ENCODE results near the gene FKBP11.

Gene FKBP11

DNA sequence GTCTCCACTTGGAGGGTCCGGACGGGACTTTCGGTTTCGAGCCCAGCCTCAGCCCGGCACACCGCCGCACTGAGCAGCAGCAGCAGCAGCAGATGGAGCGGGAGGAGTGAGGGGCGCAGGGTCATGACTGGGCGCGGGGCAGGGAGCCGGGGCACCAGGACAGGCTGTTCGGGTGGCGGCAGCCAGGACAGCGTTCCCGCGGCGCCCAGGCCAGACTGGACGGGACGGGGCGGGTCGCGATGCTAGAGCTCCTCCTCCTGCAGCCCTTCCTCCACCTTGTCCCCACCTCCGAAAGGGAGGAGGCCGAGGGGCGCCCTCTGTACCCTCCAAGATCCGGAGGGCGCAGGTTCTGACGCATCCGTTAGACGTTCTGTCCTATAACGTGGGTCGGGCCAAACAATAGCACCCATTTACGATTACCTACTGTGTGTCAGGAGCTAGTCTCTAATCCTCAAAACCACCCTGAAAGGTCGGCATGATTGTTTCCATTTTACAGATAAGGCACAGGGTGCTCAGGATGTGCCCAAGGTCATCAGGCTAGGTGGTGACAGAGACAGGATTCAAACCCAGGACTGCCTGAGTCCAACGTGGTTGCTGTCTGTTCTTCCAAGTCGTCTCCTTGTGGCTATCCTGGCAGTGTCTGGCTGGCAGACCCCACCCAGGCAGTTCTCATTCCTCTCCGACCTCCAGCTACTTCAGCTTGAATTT, at the start of gene FKBP11:
Gene FKBP11, minus strand, starts transcription at position 189 of the 708 bp plus-strand sequence. Its CDS starts 64 bp downstream, at position 125.
- TF ChIP-seq ZFX (IDR thresholded peaks at IDR 0.05), result no peak
- TF ChIP-seq, protein P1, sequence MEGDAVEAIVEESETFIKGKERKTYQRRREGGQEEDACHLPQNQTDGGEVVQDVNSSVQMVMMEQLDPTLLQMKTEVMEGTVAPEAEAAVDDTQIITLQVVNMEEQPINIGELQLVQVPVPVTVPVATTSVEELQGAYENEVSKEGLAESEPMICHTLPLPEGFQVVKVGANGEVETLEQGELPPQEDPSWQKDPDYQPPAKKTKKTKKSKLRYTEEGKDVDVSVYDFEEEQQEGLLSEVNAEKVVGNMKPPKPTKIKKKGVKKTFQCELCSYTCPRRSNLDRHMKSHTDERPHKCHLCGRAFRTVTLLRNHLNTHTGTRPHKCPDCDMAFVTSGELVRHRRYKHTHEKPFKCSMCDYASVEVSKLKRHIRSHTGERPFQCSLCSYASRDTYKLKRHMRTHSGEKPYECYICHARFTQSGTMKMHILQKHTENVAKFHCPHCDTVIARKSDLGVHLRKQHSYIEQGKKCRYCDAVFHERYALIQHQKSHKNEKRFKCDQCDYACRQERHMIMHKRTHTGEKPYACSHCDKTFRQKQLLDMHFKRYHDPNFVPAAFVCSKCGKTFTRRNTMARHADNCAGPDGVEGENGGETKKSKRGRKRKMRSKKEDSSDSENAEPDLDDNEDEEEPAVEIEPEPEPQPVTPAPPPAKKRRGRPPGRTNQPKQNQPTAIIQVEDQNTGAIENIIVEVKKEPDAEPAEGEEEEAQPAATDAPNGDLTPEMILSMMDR (conservative IDR thresholded peaks at IDR 0.05), result no peak
- H3K27ac ChIP-seq, result peak within 1 kb of the TSS; percentile 77

DNA sequence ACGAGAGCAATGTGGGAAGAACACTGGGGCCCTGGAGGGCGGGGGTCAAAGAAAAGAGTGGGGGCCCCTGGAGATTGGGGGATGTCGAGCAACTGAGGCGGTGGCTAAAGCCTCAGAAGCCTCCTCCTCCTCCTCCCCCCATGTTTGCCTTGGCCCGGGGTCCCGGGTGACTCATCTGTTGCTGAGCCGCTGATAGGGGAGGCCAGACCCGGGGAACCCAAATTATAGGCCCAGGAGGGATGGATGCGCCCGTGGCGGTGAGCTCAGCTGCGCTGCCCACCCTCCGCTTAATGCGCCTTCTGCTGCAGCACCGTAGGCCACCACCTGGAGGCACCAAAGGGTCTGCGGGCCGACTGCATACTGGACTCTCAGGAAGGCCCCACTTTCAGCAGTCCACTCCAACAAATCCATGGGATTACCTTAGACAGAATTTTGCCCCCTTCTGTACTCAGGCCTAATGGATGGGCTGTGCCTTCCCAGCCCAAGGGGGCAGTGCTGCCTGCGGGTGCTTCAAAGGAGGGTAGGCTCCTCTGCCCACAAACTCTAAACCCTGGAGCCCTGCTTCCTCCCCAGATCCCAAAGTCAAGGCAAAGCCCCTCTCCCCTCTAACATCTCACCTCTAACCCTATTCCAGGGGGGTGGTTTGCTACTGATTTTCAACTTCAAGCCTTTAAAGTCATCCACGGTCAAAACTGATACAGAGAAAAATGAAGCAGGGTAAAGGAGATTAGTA, 48.8 kb upstream of the FKBP11 start:
- H3K27ac ChIP-seq, result no peak overlapping the region
- TF ChIP-seq, protein P1 (conservative IDR thresholded peaks at IDR 0.05), result no peak; the same call in 1 of the 2 replicates
- TF ChIP-seq ZFX (IDR thresholded peaks at IDR 0.05), result no peak

DNA sequence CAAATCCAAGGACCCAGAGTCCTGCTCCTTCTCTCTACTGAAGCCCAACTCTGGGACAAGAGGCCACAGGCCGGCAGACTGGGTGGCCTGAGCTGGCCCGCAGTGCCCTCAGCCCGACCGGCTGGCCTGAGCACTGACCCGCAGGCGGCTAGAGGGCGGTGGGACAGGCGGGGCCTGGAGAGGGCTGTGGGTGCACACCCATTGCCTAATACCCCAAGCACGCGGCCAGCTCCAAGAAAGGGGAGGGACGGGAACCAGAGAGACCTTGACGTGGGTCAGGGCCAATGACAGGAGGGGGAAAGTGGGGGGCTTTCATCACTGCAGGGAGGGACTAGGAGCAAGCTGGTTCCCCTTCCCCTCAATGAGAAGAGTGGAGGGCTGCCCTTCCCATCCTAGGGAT, 48.2 kb upstream of the FKBP11 start:
- TF ChIP-seq ZFX (IDR thresholded peaks at IDR 0.05), result no peak
- TF ChIP-seq, protein P1 (conservative IDR thresholded peaks at IDR 0.05), result no peak
- H3K27ac ChIP-seq, result no peak overlapping the region

DNA sequence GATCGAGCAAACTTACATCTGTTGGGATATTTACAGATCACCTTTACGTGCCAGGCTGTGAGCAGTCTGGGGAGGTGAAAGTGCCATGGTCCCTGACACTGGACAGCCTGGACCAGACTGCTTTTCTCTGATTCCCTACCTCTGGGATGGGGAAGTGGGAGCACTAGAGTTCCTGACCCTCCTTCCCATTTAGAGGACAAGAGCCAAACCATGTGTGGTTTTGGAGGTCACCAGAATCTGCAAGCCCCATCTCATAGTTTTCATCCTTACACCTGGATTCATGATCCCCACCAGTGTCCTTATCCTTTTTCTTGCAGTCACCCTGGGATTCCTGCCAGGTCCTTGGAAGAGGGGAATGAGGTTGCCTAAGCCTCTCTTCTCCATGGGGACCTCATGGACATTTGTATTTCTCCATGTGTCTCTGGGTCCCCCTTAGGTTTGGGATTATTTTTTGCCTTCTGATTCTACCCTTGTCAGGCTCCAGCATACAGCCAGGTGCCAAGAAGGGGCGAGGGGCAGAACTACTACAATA, 47.7 kb upstream of the FKBP11 start:
- no peak for TF ChIP-seq ZFX (IDR thresholded peaks at IDR 0.05)
- TF ChIP-seq, protein P1 (conservative IDR thresholded peaks at IDR 0.05), result no peak
- H3K27ac ChIP-seq, result no peak overlapping the region

DNA sequence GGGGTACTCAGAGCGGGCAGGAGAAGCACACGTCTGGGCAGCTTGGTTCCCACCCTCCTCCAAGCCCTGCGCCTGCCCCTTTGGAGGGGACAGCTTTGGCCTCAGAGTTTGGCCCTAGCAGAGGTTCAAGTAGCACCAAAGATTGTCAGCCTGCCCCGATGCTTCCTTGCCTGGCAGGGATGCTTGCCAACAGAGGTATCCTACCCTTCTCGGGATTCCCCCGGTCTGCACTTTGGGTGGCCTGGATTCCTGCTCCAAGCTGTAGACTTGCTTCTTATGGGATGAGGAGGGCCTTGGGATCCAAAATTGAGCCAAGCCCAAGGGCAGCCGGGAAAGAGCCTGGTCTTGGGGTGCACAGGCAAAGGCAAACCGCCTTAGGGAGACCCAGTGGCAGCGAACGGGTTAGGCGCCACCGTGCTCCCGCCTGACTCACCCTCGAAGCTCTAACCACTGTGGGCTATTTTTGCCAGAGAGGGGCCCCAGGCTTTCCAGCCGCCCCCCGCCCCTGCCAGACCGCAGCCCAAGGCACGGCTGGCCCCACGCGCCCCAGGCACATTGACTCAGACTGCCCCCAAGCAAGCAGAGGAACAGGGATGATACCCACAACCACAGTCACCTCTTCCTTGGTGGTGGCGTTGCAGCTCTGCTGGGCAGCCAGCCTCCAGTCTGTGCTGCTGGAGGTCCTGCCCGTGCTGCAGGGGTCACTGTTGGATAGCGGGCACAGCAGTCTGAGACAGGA, 47.1 kb upstream of the FKBP11 start:
- no peak overlapping the region for H3K27ac ChIP-seq
- TF ChIP-seq, protein P1 (conservative IDR thresholded peaks at IDR 0.05), result no peak
- no peak for TF ChIP-seq ZFX (IDR thresholded peaks at IDR 0.05)

- TF ChIP-seq ZFX (IDR thresholded peaks at IDR 0.05), result no peak
- TF ChIP-seq, protein P1 (conservative IDR thresholded peaks at IDR 0.05), result no peak
- peak overlapping the region; percentile 64 for H3K27ac ChIP-seq
Observed at GRCh38 chr12:48970702-48971334, 45.5 kb upstream of the FKBP11 start.
